Osteoblast (primary cell): ENCODE measurements around the gene SMIM23. TPM values are rescaled to one million over a fixed set of nuclear protein-coding genes. Genes with fewer than 3 reads are reported as not detected.
"Not testable (repeated sequence)": the region's sequence is repeated elsewhere in the genome, so short reads cannot be mapped to it uniquely, and the experiment has no call there.

ENCODE experiments used
- DNase-seq: peaks from one replicate; pipeline ENCODE4 v3.0.0; 2011; ENCODE audit warnings: low spot score, mixed read lengths; ENCODE audit not compliant: insufficient read length; ENCODE audit errors: missing footprints
- H2AFZ ChIP-seq: 2 replicates; pipeline ENCODE4 v1.6.0; 2011; ENCODE audit warnings: mild to moderate bottlenecking, low read length
- H3K27ac ChIP-seq: 2 replicates; pipeline ENCODE4 v1.5.1; 2011; ENCODE audit warnings: mild to moderate bottlenecking, low read depth, low read length, moderate library complexity
- H3K27me3 ChIP-seq: 2 replicates; pipeline ENCODE4 v1.6.0; 2012; ENCODE audit warnings: mild to moderate bottlenecking, control low read depth, inconsistent platforms, low read length, moderate library complexity; ENCODE audit not compliant: insufficient read depth
- H3K36me3 ChIP-seq: 2 replicates; pipeline ENCODE4 v1.5.1; 2011; ENCODE audit warnings: mild to moderate bottlenecking, low read length, control low read depth, moderate library complexity; ENCODE audit not compliant: insufficient read depth
- H3K4me1 ChIP-seq: 2 replicates; pipeline ENCODE4 v1.5.1; 2011; ENCODE audit warnings: mild to moderate bottlenecking, low read length, control low read depth, moderate library complexity; ENCODE audit not compliant: insufficient read depth
- H3K4me2 ChIP-seq: 2 replicates; pipeline ENCODE4 v1.6.0; 2011; ENCODE audit warnings: mild to moderate bottlenecking, low read length; ENCODE audit not compliant: insufficient read depth
- H3K4me3 ChIP-seq: fragments of 200-600 bp; sonication (generic); 3 replicates; pipeline ENCODE4 v1.5.1; 2012; ENCODE audit warnings: mild to moderate bottlenecking, low read length, inconsistent platforms; ENCODE audit not compliant: insufficient read depth
- H3K79me2 ChIP-seq: 2 replicates; pipeline ENCODE4 v1.6.0; 2012; ENCODE audit warnings: mild to moderate bottlenecking, low read length, control low read depth, inconsistent platforms; ENCODE audit not compliant: insufficient read depth
- H3K9me3 ChIP-seq: 2 replicates; pipeline ENCODE4 v1.5.1; 2011; ENCODE audit warnings: low read depth, low read length, control low read depth
- H4K20me1 ChIP-seq: 2 replicates; pipeline ENCODE4 v1.6.0; 2012; ENCODE audit warnings: mild to moderate bottlenecking, low read length, control low read depth; ENCODE audit not compliant: insufficient read depth
- CTCF ChIP-seq: IDR thresholded peaks from 2 replicates; pipeline ENCODE4 v1.5.1; 2011; ENCODE audit warnings: mild to moderate bottlenecking, low read depth, low read length, moderate library complexity; ENCODE audit errors: extremely low read depth
- total RNA-seq: library from RNA; depleted of rRNA; stranded (reverse); fragments of >200 nt; gene quantifications from 2 replicates; pipeline ENCODE4 v1.2.3, GENCODE V29; 2012

The SMIM23 gene
- total RNA-seq, 1 donor, result not detected

GRCh38 chr5:171776770-171777759, 8.6 kb upstream of the SMIM23 start:
- Histone ChIP-seq H3K4me2 (no peak overlapping the region), H3K79me2 (no peaks in the 10 kb centered on the region), H3K27ac (no peak overlapping the region), H3K4me1 (no peaks in the 10 kb centered on the region), H3K36me3 (no peaks in the 10 kb centered on the region), H4K20me1 (no peaks in the 10 kb centered on the region), H2AFZ (no peak overlapping the region), H3K27me3 (peaks cover 20% of the 10 kb centered on the region), H3K9me3 (no peaks in the 10 kb centered on the region), H3K4me3 (no peak overlapping the region)
- peak; percentile 68 for DNase-seq
- no peak for TF ChIP-seq CTCF

- H3K4me1 ChIP-seq, H4K20me1 ChIP-seq, H3K27ac ChIP-seq, H2AFZ ChIP-seq, H3K4me3 ChIP-seq, H3K79me2 ChIP-seq, DNase-seq, H3K9me3 ChIP-seq, H3K36me3 ChIP-seq, H3K4me2 ChIP-seq: not testable (repeated sequence)
- peaks cover 32% of the 10 kb centered on the region for H3K27me3 ChIP-seq
Observed at GRCh38 chr5:171781744-171782143, 3.9 kb upstream of the SMIM23 start.

GRCh38 chr5:171782332-171782966, 3.2 kb upstream of the SMIM23 start:
- Histone ChIP-seq H3K27ac (no peak overlapping the region), H3K4me1 (no peaks in the 10 kb centered on the region), H3K9me3 (no peaks in the 10 kb centered on the region), H4K20me1 (no peaks in the 10 kb centered on the region), H3K4me2 (no peak overlapping the region), H3K4me3 (no peak overlapping the region), H2AFZ (no peak overlapping the region), H3K36me3 (no peaks in the 10 kb centered on the region), H3K79me2 (no peaks in the 10 kb centered on the region), H3K27me3 (peaks cover 32% of the 10 kb centered on the region)
- no peak for DNase-seq
- no peak for TF ChIP-seq CTCF

- H3K9me3 ChIP-seq, result no peaks in the 10 kb centered on the region
- DNase-seq, result no peak
- no peak for TF ChIP-seq CTCF
Observed at GRCh38 chr5:171783051-171783450, 2.6 kb upstream of the SMIM23 start.

More at GRCh38 chr5:171783051-171783450, 2.6 kb upstream of the SMIM23 start:
- no peak overlapping the region for H3K4me3 ChIP-seq
- H3K79me2 ChIP-seq, result no peaks in the 10 kb centered on the region
- H3K36me3 ChIP-seq, result no peaks in the 10 kb centered on the region
- H3K4me2 ChIP-seq, result no peak overlapping the region
- no peak overlapping the region for H3K27ac ChIP-seq
- no peak overlapping the region for H2AFZ ChIP-seq
- peaks cover 29% of the 10 kb centered on the region for H3K27me3 ChIP-seq
- H3K4me1 ChIP-seq, result no peaks in the 10 kb centered on the region
- no peaks in the 10 kb centered on the region for H4K20me1 ChIP-seq
